DMS153 (cell line): ENCODE results near the gene KRT33B.
"Not testable (repeated sequence)": the region's sequence is repeated elsewhere in the genome, so short reads cannot be mapped to it uniquely, and the experiment has no call there.

Source experiments
- DNase-seq: peaks from one replicate; lab custom pipeline; 2025; lab: John Stamatoyannopoulos, UW

The KRT33B gene

GRCh38 chr17:41393826-41394225 lies 24.2 kb upstream of the KRT33B start:
- DNase-seq, result no peak

GRCh38 chr17:41393294-41393693 lies 23.7 kb upstream of the KRT33B start:
- no peak for DNase-seq

- DNase-seq, result no peak
Observed at GRCh38 chr17:41392278-41392677, 22.7 kb upstream of the KRT33B start.

- DNase-seq, result no peak
Observed at GRCh38 chr17:41391535-41391934, 21.9 kb upstream of the KRT33B start.

GRCh38 chr17:41390411-41390938 lies 20.9 kb upstream of the KRT33B start:
- no peak for DNase-seq

- DNase-seq, result no peak
Observed at GRCh38 chr17:41387670-41388069, 18.1 kb upstream of the KRT33B start.

- DNase-seq, result no peak
Observed at GRCh38 chr17:41386227-41386626, 16.6 kb upstream of the KRT33B start.

- DNase-seq, result no peak
Observed at GRCh38 chr17:41383690-41384089, 14.1 kb upstream of the KRT33B start.

GRCh38 chr17:41382394-41382793 lies 12.8 kb upstream of the KRT33B start:
- DNase-seq, result no peak

GRCh38 chr17:41381943-41382342 lies 12.3 kb upstream of the KRT33B start, which contains the start of gene KRT34:
Gene KRT34, minus strand, starts transcription at chr17:41382306. Its CDS starts 60 bp downstream, at chr17:41382246.
- DNase-seq, result not testable (repeated sequence)

GRCh38 chr17:41380091-41380490 lies 10.5 kb upstream of the KRT33B start:
- not testable (repeated sequence) for DNase-seq

- no peak for DNase-seq
Observed at GRCh38 chr17:41377546-41377945, 7.9 kb upstream of the KRT33B start.

GRCh38 chr17:41369023-41369422 lies 590 bp downstream of the KRT33B start:
- DNase-seq, result no peak

- no peak for DNase-seq
Observed at GRCh38 chr17:41367426-41368075, 2.1 kb downstream of the KRT33B start.

- DNase-seq, result no peak
Observed at GRCh38 chr17:41366070-41366469, 3.5 kb downstream of the KRT33B start.

GRCh38 chr17:41363881-41364280 lies 5.7 kb downstream of the KRT33B start:
- no peak for DNase-seq

- DNase-seq, result no peak
Observed at GRCh38 chr17:41360296-41360995, 9.2 kb downstream of the KRT33B start.

- no peak for DNase-seq
Observed at GRCh38 chr17:41354536-41354935, 15.1 kb downstream of the KRT33B start.

GRCh38 chr17:41352597-41353366 lies 16.8 kb downstream of the KRT33B start:
- DNase-seq, result no peak

- DNase-seq, result no peak
Observed at GRCh38 chr17:41351177-41351576, 18.4 kb downstream of the KRT33B start.

GRCh38 chr17:41350381-41350878 lies 19.2 kb downstream of the KRT33B start, which contains the start of gene KRT33A:
Gene KRT33A, minus strand, starts transcription at chr17:41350828. Its CDS starts 61 bp downstream, at chr17:41350767.
- DNase-seq, result not testable (repeated sequence)
